GM12892 (cell line): ENCODE results near the gene DDX51.
"Not testable (repeated sequence)": the region's sequence is repeated elsewhere in the genome, so short reads cannot be mapped to it uniquely, and the experiment has no call there.

ENCODE experiments used
- DNase-seq: peaks from one replicate; pipeline ENCODE4 v3.0.0; 2011; ENCODE audit not compliant: insufficient read length
- FAIRE-seq: peaks from 2 replicates; lab custom pipeline; 2011; peaks lifted over from hg19 to GRCh38; lab: Jason Lieb, UNC
- POLR2A ChIP-seq: IDR thresholded peaks from 2 replicates; pipeline ENCODE4 v1.6.1; 2011; ENCODE audit warnings: low read depth, low read length, control low read depth
- POLR2AphosphoS5 ChIP-seq: IDR thresholded peaks from 2 replicates; pipeline ENCODE4 v1.6.1; 2011; ENCODE audit warnings: low read depth, low read length, control low read depth
- TAF1 ChIP-seq: IDR thresholded peaks from 2 replicates; pipeline ENCODE4 v1.6.1; 2011; ENCODE audit warnings: low read depth, mild to moderate bottlenecking, control low read depth, low read length, borderline replicate concordance

DDX51 gene

GRCh38 chr12:132110677-132111076 is 33.4 kb downstream of the DDX51 start:
- no peak for TF ChIP-seq POLR2A
- no peak for TF ChIP-seq POLR2AphosphoS5
- TF ChIP-seq TAF1, result no peak
- DNase-seq, result no peak
- FAIRE-seq, result no peak

- no peak for TF ChIP-seq POLR2A
- FAIRE-seq (no peak), DNase-seq (no peak)
Measured at GRCh38 chr12:132109741-132110140, 34.4 kb downstream of the DDX51 start.

- DNase-seq (no peak), FAIRE-seq (no peak)
- TF ChIP-seq POLR2A, result no peak
- TF ChIP-seq TAF1, result no peak
- no peak for TF ChIP-seq POLR2AphosphoS5
Measured at GRCh38 chr12:132108211-132108832, 35.8 kb downstream of the DDX51 start.

- TF ChIP-seq POLR2A (no peak), TAF1 (no peak), POLR2AphosphoS5 (no peak)
- FAIRE-seq (no peak), DNase-seq (no peak)
Measured at GRCh38 chr12:132106921-132107320, 37.2 kb downstream of the DDX51 start.

- DNase-seq (no peak), FAIRE-seq (no peak)
- TF ChIP-seq TAF1 (no peak), POLR2AphosphoS5 (no peak), POLR2A (no peak)
Measured at GRCh38 chr12:132105467-132105866, 38.7 kb downstream of the DDX51 start.

GRCh38 chr12:132103542-132104308 is 40.4 kb downstream of the DDX51 start:
- TF ChIP-seq TAF1, result no peak
- TF ChIP-seq POLR2A, result no peak
- TF ChIP-seq POLR2AphosphoS5, result no peak
- FAIRE-seq (no peak), DNase-seq (no peak)

GRCh38 chr12:132103072-132103471 is 41.0 kb downstream of the DDX51 start:
- FAIRE-seq, DNase-seq: not testable (repeated sequence)

GRCh38 chr12:132102297-132102696 is 41.8 kb downstream of the DDX51 start:
- DNase-seq (no peak), FAIRE-seq (no peak)
- TF ChIP-seq POLR2AphosphoS5, result no peak
- no peak for TF ChIP-seq POLR2A
- TF ChIP-seq TAF1, result no peak

- DNase-seq (no peak), FAIRE-seq (no peak)
- TF ChIP-seq POLR2A (no peak), TAF1 (no peak), POLR2AphosphoS5 (no peak)
Measured at GRCh38 chr12:132100306-132101065, 43.6 kb downstream of the DDX51 start.

- no peak for TF ChIP-seq TAF1
- no peak for TF ChIP-seq POLR2A
- no peak for TF ChIP-seq POLR2AphosphoS5
- DNase-seq (no peak), FAIRE-seq (no peak)
Measured at GRCh38 chr12:132099739-132100138, 44.4 kb downstream of the DDX51 start.

GRCh38 chr12:132095520-132096409 is 48.4 kb downstream of the DDX51 start:
- no peak for DNase-seq
- no peak for FAIRE-seq
- TF ChIP-seq POLR2A (no peak), POLR2AphosphoS5 (no peak), TAF1 (no peak)
